ENCODE results near the gene C1QTNF6.
"Not testable (repeated sequence)": the region's sequence is repeated elsewhere in the genome, so short reads cannot be mapped to it uniquely, and the experiment has no call there.

C1QTNF6 gene

DNA sequence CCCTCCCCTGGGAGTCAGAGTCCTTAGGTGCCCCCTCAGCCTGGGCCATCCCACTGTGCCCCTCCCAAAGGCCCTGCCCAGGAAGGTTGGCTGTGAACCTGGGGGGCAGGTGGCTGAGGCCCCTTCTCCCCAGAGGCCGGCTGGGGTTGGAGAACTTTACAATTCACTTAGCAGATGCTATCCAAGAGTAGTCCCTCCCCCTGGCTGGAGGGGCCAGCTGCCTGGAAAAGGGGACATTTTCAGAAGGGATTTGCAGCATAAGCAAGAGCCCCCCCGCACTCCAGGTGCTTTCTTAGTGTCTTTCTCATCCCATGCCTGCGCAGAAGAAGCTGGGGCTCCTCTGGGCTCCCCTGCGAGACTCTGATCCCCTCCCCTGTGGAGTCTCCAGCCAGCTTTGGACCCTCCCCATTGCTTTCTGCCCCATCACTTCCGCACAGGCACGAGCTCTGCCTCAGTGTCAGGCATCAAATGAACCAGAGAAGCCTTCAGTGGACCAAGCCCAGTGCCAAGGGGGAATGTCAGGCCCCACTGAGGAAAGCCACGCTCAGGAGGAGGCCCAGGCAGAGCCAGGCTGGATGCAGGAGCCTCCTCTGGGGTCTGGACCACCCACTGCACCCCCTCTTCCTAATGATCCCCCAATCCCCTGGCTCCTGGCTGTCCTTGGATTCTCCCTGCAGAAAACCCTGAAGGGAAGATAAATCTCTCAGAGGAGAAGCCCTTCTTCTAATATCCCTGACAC lies 20.5 kb upstream of the C1QTNF6 start:
- no peak for DNase-seq

- DNase-seq: no peak
Observed at GRCh38 chr22:37207981-37208380, 19.9 kb upstream of the C1QTNF6 start.

GRCh38 chr22:37206841-37207821 lies 19.1 kb upstream of the C1QTNF6 start:
- DNase-seq: no peak

- DNase-seq: no peak
Observed at GRCh38 chr22:37206118-37206840, 18.2 kb upstream of the C1QTNF6 start.

GRCh38 chr22:37205046-37205445 lies 17.0 kb upstream of the C1QTNF6 start:
- DNase-seq: no peak

DNA sequence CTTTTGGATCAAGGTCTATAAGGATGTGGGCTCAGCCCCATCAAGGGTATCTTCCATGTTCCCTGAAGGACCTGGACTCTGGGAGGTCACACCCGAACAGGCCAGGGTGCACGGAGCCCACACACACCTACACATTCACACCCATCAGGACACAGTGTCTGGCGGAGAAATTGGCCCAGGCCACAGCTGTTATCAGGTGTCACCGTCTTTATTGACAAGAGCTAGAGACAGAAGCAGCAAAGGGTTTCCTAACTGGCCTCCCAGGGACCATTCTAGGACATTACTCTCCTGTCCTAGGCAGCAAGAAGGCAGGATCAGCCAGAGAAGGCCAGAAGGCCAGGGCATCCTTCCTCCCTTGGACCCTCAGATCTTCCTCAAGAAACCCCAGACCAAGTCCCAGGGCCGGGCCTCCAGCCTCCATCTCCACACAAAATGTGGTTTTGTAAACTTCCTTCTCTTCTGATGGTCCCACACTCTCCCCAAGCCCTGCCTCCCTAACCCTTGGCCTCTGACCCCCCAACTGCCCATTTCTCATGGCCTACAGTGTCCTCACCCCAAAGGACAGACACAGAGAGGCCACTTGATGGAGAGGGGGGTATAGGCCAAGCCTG lies 16.1 kb upstream of the C1QTNF6 start:
- no peak for DNase-seq

DNA sequence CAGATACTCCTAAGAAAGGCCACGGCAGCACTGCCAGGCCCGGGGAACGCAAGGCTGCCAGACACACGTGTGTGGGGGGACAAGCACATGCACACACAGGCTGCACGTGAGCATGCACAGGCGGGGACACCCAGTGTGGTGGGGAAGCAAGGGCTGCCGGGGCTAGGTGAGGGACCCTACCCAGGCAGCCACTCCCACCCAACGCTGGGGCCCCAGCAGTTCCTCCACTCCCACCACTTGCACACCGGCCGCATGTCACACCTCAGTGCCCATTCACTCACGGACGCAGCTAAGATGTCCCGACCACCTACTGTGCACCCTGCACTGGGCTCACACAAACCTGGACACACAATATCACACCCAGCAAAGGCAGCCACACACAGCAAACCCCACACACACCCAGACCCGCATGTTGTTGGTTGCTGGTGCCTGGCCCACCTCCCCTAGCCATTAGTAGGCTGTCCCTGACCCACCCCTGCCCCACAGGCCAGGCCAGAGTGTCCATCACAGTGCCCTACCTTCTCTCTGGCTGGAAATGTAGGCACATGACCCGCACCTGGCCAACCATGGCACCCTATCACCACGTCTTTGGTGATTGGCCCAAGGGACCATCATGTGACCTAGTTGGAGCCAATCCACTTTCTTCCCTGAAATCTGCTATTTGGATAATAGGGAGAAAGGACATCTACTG lies 15.5 kb upstream of the C1QTNF6 start:
- DNase-seq: peak in 1 of 56 donors; percentile 10

DNA sequence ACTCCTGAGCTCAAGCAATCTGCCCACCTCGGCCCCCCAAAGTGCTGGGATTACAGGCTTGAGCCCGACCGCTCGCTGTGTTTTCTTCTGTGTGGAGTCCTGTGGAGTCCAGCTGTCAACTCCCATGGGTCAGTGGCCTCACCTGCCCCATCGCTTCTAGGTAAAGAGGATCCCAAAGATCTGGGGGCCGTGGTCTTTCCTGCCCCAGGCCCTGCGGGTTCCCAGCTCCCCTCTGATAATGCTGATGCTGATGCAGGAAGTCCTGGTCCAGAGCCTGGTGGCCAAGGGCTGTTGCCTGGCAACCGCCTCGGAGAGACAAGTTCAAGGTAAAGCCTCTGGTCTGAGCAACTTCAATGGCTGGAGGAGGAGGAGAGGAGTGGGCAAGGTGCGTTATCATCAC lies 14.7 kb upstream of the C1QTNF6 start:
- DNase-seq: no peak

DNA sequence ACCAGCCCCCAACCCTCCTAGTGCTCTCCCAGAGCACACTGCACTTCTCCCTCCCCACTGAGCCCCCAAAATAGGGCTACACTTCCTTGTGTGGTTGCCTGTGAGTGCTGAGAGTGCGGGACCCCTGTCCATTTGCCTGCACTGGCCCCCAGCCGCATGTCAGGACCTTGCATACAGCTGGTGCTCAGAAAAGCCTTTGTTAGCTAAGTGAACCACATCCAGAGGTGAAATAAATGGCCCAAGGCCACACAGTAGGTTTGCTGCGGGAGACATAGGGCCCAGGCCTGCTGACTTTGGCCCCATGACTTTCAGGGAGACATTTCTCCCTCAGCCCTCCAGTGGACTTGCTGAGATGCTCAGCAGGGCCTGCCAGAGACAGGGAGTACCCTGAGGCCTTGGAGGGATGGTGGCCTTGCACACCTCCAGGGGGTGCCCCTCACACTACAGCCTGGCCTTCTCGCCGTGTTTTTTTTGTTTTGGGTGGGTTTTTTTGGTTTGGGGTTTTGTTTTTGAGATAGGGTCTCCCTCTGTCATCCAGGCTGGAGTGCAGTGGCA lies 14.0 kb upstream of the C1QTNF6 start:
- no peak for DNase-seq

DNA sequence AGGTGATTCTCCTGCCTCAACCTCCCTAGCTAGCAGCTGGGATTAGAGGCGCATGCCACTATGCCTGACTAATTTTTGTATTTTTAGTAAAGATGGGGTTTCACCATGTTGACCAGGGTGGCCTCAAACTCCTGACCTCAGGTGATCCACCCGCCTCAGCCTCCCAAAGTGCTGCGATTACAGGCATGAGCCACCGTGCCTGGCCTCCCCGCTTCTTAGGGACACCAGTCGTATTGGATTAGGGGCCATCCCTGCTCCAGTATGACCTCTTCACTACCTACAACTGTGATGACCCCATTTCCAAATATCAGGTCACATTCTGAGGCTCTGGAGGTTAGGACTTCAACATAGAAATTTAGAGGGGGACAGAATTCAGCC lies 13.4 kb upstream of the C1QTNF6 start:
- DNase-seq: not testable (repeated sequence)

DNA sequence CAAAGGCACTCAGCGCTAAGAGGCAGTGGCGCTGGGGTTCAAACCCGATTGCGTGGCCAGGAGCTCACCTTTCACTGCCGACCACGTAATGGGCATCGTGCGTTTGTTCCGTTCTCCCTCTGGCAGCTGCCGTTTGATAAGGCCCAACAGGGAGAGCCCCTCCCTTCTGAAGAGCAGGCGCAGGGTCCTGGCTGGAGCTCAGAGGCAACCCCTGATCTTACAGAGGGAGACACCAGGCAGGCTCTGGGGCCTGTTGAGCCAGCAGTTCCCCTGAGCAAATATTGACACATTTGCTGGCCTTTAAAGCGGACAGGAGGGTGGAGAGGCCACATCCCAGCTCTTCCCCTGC lies 11.7 kb upstream of the C1QTNF6 start:
- DNase-seq: no peak

DNA sequence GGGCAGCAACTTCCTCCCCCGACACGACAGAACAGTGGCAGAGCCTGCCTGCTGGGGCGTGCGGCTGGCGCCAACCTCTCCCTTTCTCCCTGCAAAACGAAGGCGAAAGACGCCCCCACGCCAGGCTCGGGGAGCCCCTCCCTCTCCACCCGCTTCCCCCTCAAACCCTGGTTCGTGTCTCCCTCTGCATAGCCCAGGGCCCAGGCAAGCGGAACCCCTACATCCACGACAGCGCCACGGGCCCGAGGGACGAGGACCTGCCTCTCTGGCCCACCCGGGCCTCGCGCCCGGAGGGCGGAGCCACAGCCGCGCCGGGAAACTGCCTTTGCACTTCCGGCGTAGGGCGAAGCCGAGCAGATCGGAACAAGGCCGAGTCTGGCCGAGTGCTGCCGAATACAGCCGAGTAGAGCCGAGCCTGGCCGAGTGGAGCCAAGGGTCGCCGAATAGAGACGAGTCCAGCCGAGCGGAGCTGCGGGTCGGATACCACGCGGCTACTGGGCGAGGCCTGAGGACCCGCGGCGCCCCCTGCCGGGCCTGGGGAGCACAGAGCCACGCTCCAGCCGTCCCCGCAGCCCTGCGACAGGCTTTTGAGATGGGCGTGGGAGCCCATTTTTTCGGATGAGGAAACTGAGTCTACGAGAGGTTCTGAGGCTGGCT lies 11.2 kb upstream of the C1QTNF6 start:
- peak; percentile 77 to 100 (median 96) for DNase-seq

DNA sequence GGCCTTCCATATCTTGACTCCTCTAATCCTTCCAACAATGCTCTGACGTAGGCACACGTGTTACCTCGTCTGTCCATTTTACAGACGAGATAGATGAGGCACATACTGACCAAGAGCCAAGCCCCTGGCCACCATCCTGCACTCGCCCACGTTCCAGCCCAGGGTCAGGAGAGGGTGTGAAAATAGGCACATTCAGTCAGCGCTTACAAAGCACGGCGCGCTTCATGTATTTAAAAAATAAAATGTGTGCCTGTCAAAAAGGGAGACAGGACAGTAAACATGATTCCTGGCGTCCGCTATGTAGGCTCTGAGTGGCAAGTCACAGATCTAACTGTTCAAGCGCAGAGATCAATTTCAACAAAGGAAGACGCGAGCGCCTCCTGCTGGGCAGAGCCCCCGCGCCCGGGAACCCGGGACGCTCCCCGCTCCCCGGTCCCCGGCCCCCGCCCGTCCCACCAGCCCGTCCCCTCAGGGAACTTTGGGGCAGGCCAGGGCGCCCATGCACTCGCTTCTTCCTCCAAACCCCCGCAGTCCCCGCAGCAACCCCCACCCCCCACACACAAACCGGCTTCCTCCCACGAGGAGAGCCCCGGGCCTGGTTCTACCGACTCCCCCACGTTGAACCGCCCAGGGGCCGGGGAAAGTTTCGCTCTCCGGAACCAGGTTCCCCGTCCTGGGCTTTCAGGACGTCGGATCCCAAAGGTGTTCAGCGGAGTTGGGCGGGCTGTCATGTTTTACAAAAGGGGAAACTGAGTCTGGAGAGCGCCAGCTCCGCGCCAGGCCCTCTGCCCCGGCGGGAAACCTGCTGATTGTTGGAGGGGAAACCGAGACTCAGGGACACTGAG lies 10.4 kb upstream of the C1QTNF6 start:
- DNase-seq: peak in 53 of 56 donors; percentile 19 to 89 (median 65)

DNA sequence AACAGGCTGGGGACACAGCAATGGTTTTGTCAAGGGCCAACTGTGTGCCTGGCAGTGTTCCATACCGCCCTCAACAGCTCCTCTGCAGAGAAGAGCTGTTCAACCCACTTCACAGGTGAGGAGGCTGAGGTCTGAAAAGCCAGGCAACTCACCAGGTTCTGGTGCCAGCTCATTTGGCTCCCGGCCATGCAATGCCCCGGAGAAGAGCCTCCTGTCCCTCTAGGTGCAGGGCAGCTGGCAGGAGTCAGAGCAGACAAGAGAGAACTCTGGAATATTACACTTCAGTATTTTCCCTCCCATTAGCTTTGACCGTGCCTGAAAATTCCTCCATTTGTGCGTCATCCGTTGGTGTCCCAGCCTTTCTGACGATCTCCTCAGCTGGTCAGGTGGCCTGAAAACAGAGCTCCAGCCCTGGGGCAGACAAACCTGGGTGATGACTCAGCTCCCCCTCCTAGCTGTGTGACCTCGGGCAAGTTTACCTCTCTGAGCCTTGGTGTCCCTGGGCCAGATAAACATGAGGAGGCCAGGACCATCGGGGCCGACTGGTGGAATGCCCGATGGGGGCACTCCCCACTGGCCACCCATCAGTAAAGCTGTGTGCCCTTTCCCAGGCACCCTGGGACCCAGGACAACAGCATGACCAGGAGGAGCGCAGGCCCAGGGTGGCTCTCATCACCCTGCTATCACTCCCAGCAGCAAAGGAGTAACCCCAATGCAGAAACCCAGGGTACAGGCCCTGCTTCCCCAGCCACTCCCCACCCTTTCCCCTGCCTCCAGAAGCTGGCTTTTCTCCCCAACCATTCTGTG lies 9.6 kb upstream of the C1QTNF6 start:
- peak in 2 of 56 donors; percentile 55 to 70 for DNase-seq

GRCh38 chr22:37196539-37197450 lies 8.7 kb upstream of the C1QTNF6 start:
- DNase-seq: peak in 28 of 56 donors; percentile 12 to 73 (median 36)

DNA sequence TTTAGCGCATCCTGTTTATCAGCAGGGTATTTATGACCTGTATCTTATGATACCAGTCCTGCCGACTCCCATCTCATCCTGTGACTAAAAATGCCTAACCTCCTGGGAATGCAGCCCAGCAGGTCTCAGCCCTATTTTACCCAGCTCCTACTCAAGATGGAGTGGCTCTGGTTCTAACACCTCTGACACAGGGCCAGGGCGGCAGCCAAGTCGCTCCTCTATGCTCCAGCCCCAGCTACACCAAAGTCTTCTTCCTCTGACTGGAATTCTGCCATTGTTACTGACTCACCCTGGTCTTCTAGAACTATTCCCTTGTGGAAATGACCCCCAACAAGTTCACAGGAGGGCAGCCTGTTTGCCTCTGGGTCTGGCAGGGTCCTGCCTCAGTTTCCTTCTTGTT lies 7.9 kb upstream of the C1QTNF6 start:
- no peak for DNase-seq

- no peak for DNase-seq
Observed at GRCh38 chr22:37194750-37195149, 6.7 kb upstream of the C1QTNF6 start.
